ENCODE data around the gene CORO2A.

Gene CORO2A

GRCh38 chr9:98168153-98168780 lies 24.2 kb downstream of the CORO2A start:
- DNase-seq = no peak

- DNase-seq = no peak
Measured at GRCh38 chr9:98164912-98165311, 27.5 kb downstream of the CORO2A start.

GRCh38 chr9:98162613-98163012 lies 29.8 kb downstream of the CORO2A start:
- DNase-seq = no peak

- DNase-seq = no peak
Measured at GRCh38 chr9:98161851-98162250, 30.6 kb downstream of the CORO2A start.

GRCh38 chr9:98159790-98160189 lies 32.6 kb downstream of the CORO2A start:
- DNase-seq = no peak

- no peak for DNase-seq
Measured at GRCh38 chr9:98159301-98159700, 33.1 kb downstream of the CORO2A start.

GRCh38 chr9:98158071-98158831 lies 34.2 kb downstream of the CORO2A start:
- DNase-seq = no peak

- DNase-seq = no peak
Measured at GRCh38 chr9:98157372-98157771, 35.1 kb downstream of the CORO2A start.

GRCh38 chr9:98154678-98155077 lies 37.8 kb downstream of the CORO2A start:
- DNase-seq = no peak

GRCh38 chr9:98152526-98152925 lies 39.9 kb downstream of the CORO2A start:
- DNase-seq = no peak

GRCh38 chr9:98150721-98151120 lies 41.7 kb downstream of the CORO2A start:
- DNase-seq = no peak

GRCh38 chr9:98150164-98150563 lies 42.3 kb downstream of the CORO2A start:
- no peak for DNase-seq

GRCh38 chr9:98149422-98149821 lies 43.0 kb downstream of the CORO2A start:
- DNase-seq = no peak

GRCh38 chr9:98148486-98148885 lies 44.0 kb downstream of the CORO2A start:
- no peak for DNase-seq

- DNase-seq = no peak
Measured at GRCh38 chr9:98147582-98147981, 44.9 kb downstream of the CORO2A start.

- DNase-seq = no peak
Measured at GRCh38 chr9:98146101-98146991, 46.1 kb downstream of the CORO2A start.

GRCh38 chr9:98144631-98145030 lies 47.8 kb downstream of the CORO2A start:
- no peak for DNase-seq

- DNase-seq = no peak
Measured at GRCh38 chr9:98144076-98144475, 48.4 kb downstream of the CORO2A start.

- DNase-seq = no peak
Measured at GRCh38 chr9:98142925-98143481, 49.4 kb downstream of the CORO2A start.

GRCh38 chr9:98142182-98142907 lies 50.1 kb downstream of the CORO2A start:
- DNase-seq = peak; percentile 27

- DNase-seq = no peak
Measured at GRCh38 chr9:98140503-98140902, 51.9 kb downstream of the CORO2A start.

- DNase-seq = no peak
Measured at GRCh38 chr9:98136489-98136888, 55.9 kb downstream of the CORO2A start.

GRCh38 chr9:98135938-98136337 lies 56.5 kb downstream of the CORO2A start:
- no peak for DNase-seq

All from midbrain (tissue), 1 donor.